Fibroblast of lung (primary cell): ENCODE measurements around the gene EEF1A2. TPM values are rescaled to one million over a fixed set of nuclear protein-coding genes. Genes with fewer than 3 reads are reported as not detected.

Experiments
- DNase-seq, 2 donors: peaks; one replicate each; pipeline versions ENCODE4 v3.0.0 to v3.0.0-alpha.2; 2010; ENCODE audit warnings: low read depth in 2 of 2
- H2AFZ ChIP-seq: 2 replicates; pipeline ENCODE4 v1.5.1; 2012; ENCODE audit warnings: low read length, control low read depth, inconsistent platforms
- H3K27ac ChIP-seq: 2 replicates; pipeline ENCODE4 v1.5.1; 2011; ENCODE audit warnings: low read length, control low read depth; ENCODE audit not compliant: insufficient read depth
- H3K27me3 ChIP-seq: 2 replicates; pipeline ENCODE4 v1.5.1; 2011; ENCODE audit warnings: mild to moderate bottlenecking, low read length; ENCODE audit not compliant: control insufficient read depth, insufficient read depth
- H3K36me3 ChIP-seq: 2 replicates; pipeline ENCODE4 v1.5.1; 2011; ENCODE audit warnings: low read length; ENCODE audit not compliant: control insufficient read depth, insufficient read depth
- H3K4me1 ChIP-seq: 2 replicates; pipeline ENCODE4 v1.5.1; 2011; ENCODE audit warnings: low read length; ENCODE audit not compliant: control insufficient read depth, insufficient read depth; ENCODE audit errors: extremely low read depth
- H3K4me2 ChIP-seq: 2 replicates; pipeline ENCODE4 v1.5.1; 2011; ENCODE audit warnings: low read length, control low read depth; ENCODE audit not compliant: insufficient read depth; ENCODE audit errors: extremely low read depth
- H3K4me3 ChIP-seq, 4 experiments: fragments of 200-600 bp in 1 of 4; sonication (generic) in 1 of 4; replicated peaks in 1 of 4; 2 replicates each; pipeline ENCODE4 v1.5.1; 2011 to 2016; ENCODE audit warnings: low read length in 4 of 4, low read depth in 3 of 4, mild to moderate bottlenecking in 3 of 4, control low read depth in 2 of 4, inconsistent platforms in 1 of 4, mixed read lengths in 1 of 4; ENCODE audit not compliant: insufficient read depth in 1 of 4; ENCODE audit errors: control extremely low read depth in 1 of 4
- H3K79me2 ChIP-seq: 2 replicates; pipeline ENCODE4 v1.5.1; 2012; ENCODE audit warnings: mild to moderate bottlenecking, low read length, inconsistent platforms; ENCODE audit not compliant: control insufficient read depth, insufficient read depth
- H3K9ac ChIP-seq: 2 replicates; pipeline ENCODE4 v1.5.1; 2011; ENCODE audit warnings: mild to moderate bottlenecking, low read length, control low read depth; ENCODE audit not compliant: insufficient read depth
- H3K9me3 ChIP-seq: 2 replicates; pipeline ENCODE4 v1.5.1; 2012; ENCODE audit warnings: low read depth, low read length; ENCODE audit not compliant: control insufficient read depth, insufficient read depth
- H4K20me1 ChIP-seq: 2 replicates; pipeline ENCODE4 v1.5.1; 2011; ENCODE audit warnings: low read length; ENCODE audit not compliant: control insufficient read depth, insufficient read depth; ENCODE audit errors: extremely low read depth
- CTCF ChIP-seq, 2 donors: IDR thresholded peaks in 1 of 2; conservative IDR thresholded peaks in 1 of 2; 1 replicate in 1 of 2; 2 replicates in 1 of 2; pipeline ENCODE4 v1.5.1; 2011 to 2012; ENCODE audit warnings: low read length in 2 of 2, control low read depth in 1 of 2, inconsistent platforms in 1 of 2, low read depth in 1 of 2, mild to moderate bottlenecking in 1 of 2
- EZH2 ChIP-seq: IDR thresholded peaks from 2 replicates; pipeline ENCODE4 v1.5.1; 2012; ENCODE audit warnings: low read length, control low read depth, mild to moderate bottlenecking; ENCODE audit errors: missing control alignments
- polyA plus RNA-seq, 2 donors: library from polyadenylated mRNA; depleted of rRNA in 1 of 2; stranded (reverse) in 1 of 2; unstranded in 1 of 2; fragments of >200 nt; gene quantifications; 2 replicates each; pipeline ENCODE4 v1.2.1, GENCODE V29; 2011 to 2012; ENCODE audit warnings: missing spikeins in 1 of 2
- total RNA-seq: library from RNA; depleted of rRNA; stranded (reverse); fragments of >200 nt; gene quantifications from 2 replicates; pipeline ENCODE4 v1.2.1, GENCODE V29; 2014

The EEF1A2 gene
- total and polyA plus RNA-seq, 2 donors (not counting 1 experiment from before 2014, with no cell fraction given) = 0.16 to 1.7 TPM

- no peaks in the 10 kb centered on the region for H3K36me3 ChIP-seq
- H3K27ac ChIP-seq = no peak overlapping the region
- H3K4me3 ChIP-seq = no peak overlapping the region
- no peaks in the 10 kb centered on the region for H3K79me2 ChIP-seq
- no peak overlapping the region for H2AFZ ChIP-seq
- H3K9ac ChIP-seq = no peak overlapping the region
- no peaks in the 10 kb centered on the region for H3K4me1 ChIP-seq
- peaks cover 16% of the 10 kb centered on the region for H3K27me3 ChIP-seq
- DNase-seq = no peak
- H3K9me3 ChIP-seq = no peaks in the 10 kb centered on the region
- TF ChIP-seq EZH2 (no peak), CTCF (conservative IDR thresholded peaks at IDR 0.05 in 1 of 2, IDR thresholded peaks at IDR 0.05 in 1 of 2; ENCODE audit: low read depth in 1 of 2, low read length in 2 of 2) (no peak)
- H4K20me1 ChIP-seq = no peaks in the 10 kb centered on the region
- no peak overlapping the region for H3K4me2 ChIP-seq
These were observed 45.9 kb downstream of the EEF1A2 start for GRCh38 chr20:63452821-63453523.

- DNase-seq = no peak
- Histone ChIP-seq H3K4me3 (no peak overlapping the region), H3K9me3 (no peaks in the 10 kb centered on the region), H3K4me1 (no peaks in the 10 kb centered on the region), H4K20me1 (no peaks in the 10 kb centered on the region), H3K79me2 (no peaks in the 10 kb centered on the region), H3K36me3 (no peaks in the 10 kb centered on the region), H3K27me3 (peaks cover 16% of the 10 kb centered on the region), H3K9ac (no peak overlapping the region), H3K27ac (no peak overlapping the region), H2AFZ (no peak overlapping the region), H3K4me2 (no peak overlapping the region)
- no peak for TF ChIP-seq EZH2
These were observed 46.5 kb downstream of the EEF1A2 start for GRCh38 chr20:63452341-63452740.

GRCh38 chr20:63451821-63452220 is 47.1 kb downstream of the EEF1A2 start:
- no peak overlapping the region for H2AFZ ChIP-seq
- no peaks in the 10 kb centered on the region for H4K20me1 ChIP-seq
- H3K36me3 ChIP-seq = no peaks in the 10 kb centered on the region
- H3K4me1 ChIP-seq = no peaks in the 10 kb centered on the region
- no peak overlapping the region for H3K9ac ChIP-seq
- no peak for DNase-seq
- H3K79me2 ChIP-seq = no peaks in the 10 kb centered on the region
- peaks cover 16% of the 10 kb centered on the region for H3K27me3 ChIP-seq
- no peaks in the 10 kb centered on the region for H3K9me3 ChIP-seq
- TF ChIP-seq EZH2 (no peak), CTCF (conservative IDR thresholded peaks at IDR 0.05 in 1 of 2, IDR thresholded peaks at IDR 0.05 in 1 of 2; ENCODE audit: low read depth in 1 of 2, low read length in 2 of 2) (no peak)
- no peak overlapping the region for H3K4me2 ChIP-seq
- H3K27ac ChIP-seq = no peak overlapping the region
- H3K4me3 ChIP-seq = no peak overlapping the region
